Progenitor cell of endocrine pancreas (in vitro differentiated cells): ENCODE measurements around the gene PRKCH. TPM values are rescaled to one million over a fixed set of nuclear protein-coding genes. Genes with fewer than 3 reads are reported as not detected.

Experiments
- DNase-seq: peaks from one replicate; pipeline ENCODE4 v3.0.0; 2021; ENCODE audit warnings: low spot score; ENCODE audit not compliant: unreplicated experiment
- H3K27ac Mint-ChIP-seq: 2 replicates; pipeline ENCODE4 v1.8.0; 2021; ENCODE audit warnings: mild to moderate bottlenecking, moderate library complexity, mixed read lengths
- H3K27me3 Mint-ChIP-seq: 2 replicates; pipeline ENCODE4 v1.8.0; 2021; ENCODE audit warnings: mixed read lengths
- H3K36me3 Mint-ChIP-seq: 2 replicates; pipeline ENCODE4 v1.8.0; 2022; ENCODE audit warnings: mixed read lengths; ENCODE audit not compliant: insufficient read depth
- H3K4me1 Mint-ChIP-seq: 2 replicates; pipeline ENCODE4 v1.8.0; 2021; ENCODE audit warnings: low read depth, mixed read lengths
- H3K4me3 Mint-ChIP-seq: 2 replicates; pipeline ENCODE4 v1.8.0; 2021; ENCODE audit warnings: low read depth, mild to moderate bottlenecking, moderate library complexity, mixed read lengths
- H3K9me3 Mint-ChIP-seq: 2 replicates; pipeline ENCODE4 v1.8.0; 2021; ENCODE audit warnings: low read depth, mixed read lengths
- total RNA-seq: library from RNA; stranded (reverse); gene quantifications from 2 replicates; pipeline ENCODE4 v1.2.1, GENCODE V29; 2021
- TF ChIP-seq, protein P1 (sequence below): fragments of 200-600 bp; sonication (generic); IDR thresholded peaks from one replicate; pipeline ENCODE4 v1.5.0; 2021; ENCODE audit warnings: antibody characterized with exemption, mild to moderate bottlenecking; ENCODE audit not compliant: unreplicated experiment

Gene PRKCH
- total RNA-seq, 1 donor from 2014 or later: 4.5 TPM

DNA sequence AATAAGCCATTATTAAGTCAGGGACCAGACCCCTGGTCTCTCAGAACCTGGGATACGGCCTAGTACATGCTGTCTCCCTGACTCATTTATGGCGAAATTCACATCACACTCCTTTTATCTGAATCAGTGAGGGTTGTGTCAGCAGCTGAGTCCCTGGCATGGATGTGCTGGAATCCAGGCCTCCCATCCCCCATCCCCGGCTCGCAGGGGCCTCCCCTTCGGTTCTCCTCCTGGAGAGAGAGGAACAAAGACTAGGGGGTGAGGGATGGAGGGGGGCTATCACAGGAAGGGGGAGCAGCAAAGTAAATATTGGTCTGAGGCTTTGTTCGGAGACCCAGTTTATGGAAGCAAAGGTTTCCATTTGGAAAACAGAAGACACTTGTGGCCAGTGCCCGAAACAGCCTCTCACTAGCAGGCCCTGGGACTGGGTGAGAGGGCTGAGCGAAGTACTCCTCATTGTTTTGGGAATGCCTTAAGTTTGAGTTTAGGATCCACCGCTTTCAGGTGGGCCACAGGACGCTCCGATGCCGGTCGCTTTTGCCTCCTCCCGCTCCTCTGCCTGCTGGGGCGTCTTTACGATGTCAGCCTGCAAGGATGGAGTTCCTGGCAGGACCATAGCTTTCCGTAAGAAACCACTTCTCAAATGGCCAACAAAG, 145.0 kb downstream of the PRKCH start:
- Mint-ChIP-seq H3K4me3 (no peak overlapping the region), H3K27me3 (peaks cover 20% of the 10 kb centered on the region), H3K36me3 (peaks cover 2% of the 10 kb centered on the region), H3K27ac (no peak overlapping the region), H3K4me1 (peaks cover 14% of the 10 kb centered on the region), H3K9me3 (peaks cover 7% of the 10 kb centered on the region)
- DNase-seq: no peak
- TF ChIP-seq, protein P1, sequence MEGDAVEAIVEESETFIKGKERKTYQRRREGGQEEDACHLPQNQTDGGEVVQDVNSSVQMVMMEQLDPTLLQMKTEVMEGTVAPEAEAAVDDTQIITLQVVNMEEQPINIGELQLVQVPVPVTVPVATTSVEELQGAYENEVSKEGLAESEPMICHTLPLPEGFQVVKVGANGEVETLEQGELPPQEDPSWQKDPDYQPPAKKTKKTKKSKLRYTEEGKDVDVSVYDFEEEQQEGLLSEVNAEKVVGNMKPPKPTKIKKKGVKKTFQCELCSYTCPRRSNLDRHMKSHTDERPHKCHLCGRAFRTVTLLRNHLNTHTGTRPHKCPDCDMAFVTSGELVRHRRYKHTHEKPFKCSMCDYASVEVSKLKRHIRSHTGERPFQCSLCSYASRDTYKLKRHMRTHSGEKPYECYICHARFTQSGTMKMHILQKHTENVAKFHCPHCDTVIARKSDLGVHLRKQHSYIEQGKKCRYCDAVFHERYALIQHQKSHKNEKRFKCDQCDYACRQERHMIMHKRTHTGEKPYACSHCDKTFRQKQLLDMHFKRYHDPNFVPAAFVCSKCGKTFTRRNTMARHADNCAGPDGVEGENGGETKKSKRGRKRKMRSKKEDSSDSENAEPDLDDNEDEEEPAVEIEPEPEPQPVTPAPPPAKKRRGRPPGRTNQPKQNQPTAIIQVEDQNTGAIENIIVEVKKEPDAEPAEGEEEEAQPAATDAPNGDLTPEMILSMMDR: no peak

- H3K36me3 Mint-ChIP-seq: peaks cover 2% of the 10 kb centered on the region
- H3K27me3 Mint-ChIP-seq: peaks cover 20% of the 10 kb centered on the region
- DNase-seq: no peak
- TF ChIP-seq, protein P1: no peak
- H3K4me1 Mint-ChIP-seq: peaks cover 12% of the 10 kb centered on the region
- H3K27ac Mint-ChIP-seq: no peak overlapping the region
- no peak overlapping the region for H3K4me3 Mint-ChIP-seq
- peaks cover 7% of the 10 kb centered on the region for H3K9me3 Mint-ChIP-seq
Observed at GRCh38 chr14:61466905-61467280, 145.5 kb downstream of the PRKCH start.

- Mint-ChIP-seq H3K27ac (peak overlapping the region; percentile 12), H3K9me3 (peaks cover 7% of the 10 kb centered on the region), H3K27me3 (peaks cover 20% of the 10 kb centered on the region), H3K36me3 (peaks cover 2% of the 10 kb centered on the region), H3K4me3 (no peak overlapping the region), H3K4me1 (peaks cover 10% of the 10 kb centered on the region)
- TF ChIP-seq, protein P1: no peak
- DNase-seq: no peak
Observed at GRCh38 chr14:61467296-61467695, 145.9 kb downstream of the PRKCH start.

GRCh38 chr14:61468063-61468825, 146.9 kb downstream of the PRKCH start:
- TF ChIP-seq, protein P1: no peak
- Mint-ChIP-seq H3K9me3 (peaks cover 7% of the 10 kb centered on the region), H3K4me1 (peaks cover 5% of the 10 kb centered on the region), H3K27me3 (peaks cover 20% of the 10 kb centered on the region), H3K27ac (no peak overlapping the region), H3K36me3 (peaks cover 2% of the 10 kb centered on the region), H3K4me3 (no peak overlapping the region)
- DNase-seq: no peak

DNA sequence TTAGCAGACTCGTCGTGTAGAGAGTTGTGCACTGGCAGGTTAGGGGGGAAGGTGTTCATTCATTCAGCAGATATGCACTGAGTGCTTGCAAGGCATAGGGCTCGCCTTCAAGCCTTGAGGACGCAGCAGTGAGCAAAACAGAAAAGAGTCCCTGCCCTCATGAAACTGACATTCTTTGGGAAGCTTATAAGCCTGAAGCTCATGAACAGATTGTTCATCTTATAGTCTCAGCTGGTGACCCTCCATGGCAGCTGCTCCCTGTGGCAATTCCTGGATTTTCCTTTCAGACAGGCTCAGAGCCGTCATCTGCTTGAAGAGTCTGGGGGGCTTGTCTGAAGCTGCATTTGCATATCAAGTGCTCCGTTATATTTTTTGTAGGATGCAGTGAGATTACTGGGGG, 148.4 kb downstream of the PRKCH start:
- Mint-ChIP-seq H3K27me3 (peaks cover 20% of the 10 kb centered on the region), H3K27ac (no peak overlapping the region), H3K4me3 (no peak overlapping the region), H3K4me1 (peaks cover 2% of the 10 kb centered on the region), H3K36me3 (peaks cover 2% of the 10 kb centered on the region), H3K9me3 (peaks cover 4% of the 10 kb centered on the region)
- TF ChIP-seq, protein P1: no peak
- no peak for DNase-seq
